HG02798 (cell line): ENCODE results near the gene AP3S2.
"Not testable (repeated sequence)": the region's sequence is repeated elsewhere in the genome, so short reads cannot be mapped to it uniquely, and the experiment has no call there.

ENCODE experiments used
- ATAC-seq: cut with Tn5 transposase; IDR thresholded peaks from one replicate; pipeline ENCODE4 v1.9.1; 2021; ENCODE audit warnings: mild to moderate bottlenecking; ENCODE audit not compliant: unreplicated experiment, poor library complexity

AP3S2 gene

DNA sequence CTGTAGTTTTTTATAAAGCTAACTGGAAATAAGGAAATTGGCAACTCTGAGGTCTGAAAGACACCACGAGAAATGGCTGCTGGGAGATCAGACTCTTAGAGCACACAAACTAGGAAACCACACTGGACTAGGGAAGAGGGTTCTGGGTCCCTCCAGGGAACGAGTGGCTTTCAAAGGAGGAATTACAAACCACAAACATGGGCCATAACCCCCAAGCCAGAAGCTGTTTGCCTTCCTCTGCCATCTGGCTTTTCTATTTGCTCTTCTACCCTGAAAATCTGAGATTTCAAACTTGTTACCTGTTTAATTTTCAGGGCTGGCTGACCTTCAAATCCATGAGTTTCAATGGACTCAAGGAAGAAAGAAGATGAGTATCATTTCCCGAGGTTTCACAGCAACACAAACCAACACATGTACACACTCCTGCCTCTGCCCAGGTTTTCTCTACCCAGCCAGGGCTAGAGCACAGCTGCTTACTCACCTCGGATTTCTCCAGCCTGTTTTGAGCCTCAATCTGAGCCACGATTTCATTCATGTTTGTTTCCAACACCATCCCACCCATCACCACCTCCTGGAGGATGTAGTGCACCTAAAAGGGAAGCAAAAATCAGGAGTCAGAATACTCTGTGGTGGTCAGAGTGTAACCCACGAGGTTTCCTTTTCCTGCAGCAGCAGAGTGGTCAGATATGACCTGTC lies 56.5 kb downstream of the AP3S2 start:
- ATAC-seq, result no peak

DNA sequence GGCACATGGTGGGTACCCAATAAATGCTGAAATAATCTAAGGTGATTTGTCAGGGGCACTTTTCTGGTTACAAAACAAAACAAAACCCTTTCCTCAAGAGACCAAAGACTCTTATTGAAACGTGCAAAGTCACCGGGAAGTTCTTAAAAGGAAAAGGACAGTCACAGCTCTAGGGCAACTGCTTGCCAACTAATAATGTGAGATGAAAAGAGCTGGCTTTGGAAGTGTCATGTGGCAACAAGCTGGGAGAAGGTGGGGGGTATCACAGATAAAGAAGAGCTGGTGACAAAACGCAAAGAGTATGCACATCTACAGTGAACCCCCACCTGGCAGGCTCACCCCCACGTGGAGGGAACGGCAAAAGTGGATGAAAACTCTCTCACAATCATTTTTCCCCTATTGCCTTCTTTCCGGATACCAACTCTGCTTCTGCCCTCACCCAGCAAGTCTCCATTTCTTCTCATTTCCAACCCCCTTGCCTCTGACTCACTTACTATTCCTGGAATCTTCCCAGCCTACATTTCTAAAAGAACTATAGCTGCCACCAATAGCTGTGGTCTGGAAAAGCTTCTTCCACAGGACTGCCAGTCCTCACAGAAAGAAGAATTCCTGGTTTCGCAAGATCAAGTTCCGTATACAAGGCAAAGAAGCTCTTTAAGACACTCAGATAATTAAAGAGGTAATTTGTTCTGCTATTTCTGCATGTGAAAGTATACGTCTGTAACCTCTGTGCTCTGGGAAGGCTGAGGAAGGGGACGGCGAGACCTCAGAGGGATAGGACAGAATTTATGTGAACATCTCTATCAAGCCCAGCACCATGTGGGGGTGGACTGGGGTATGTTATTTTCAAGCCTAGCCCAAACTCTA lies 57.3 kb downstream of the AP3S2 start:
- no peak for ATAC-seq

DNA sequence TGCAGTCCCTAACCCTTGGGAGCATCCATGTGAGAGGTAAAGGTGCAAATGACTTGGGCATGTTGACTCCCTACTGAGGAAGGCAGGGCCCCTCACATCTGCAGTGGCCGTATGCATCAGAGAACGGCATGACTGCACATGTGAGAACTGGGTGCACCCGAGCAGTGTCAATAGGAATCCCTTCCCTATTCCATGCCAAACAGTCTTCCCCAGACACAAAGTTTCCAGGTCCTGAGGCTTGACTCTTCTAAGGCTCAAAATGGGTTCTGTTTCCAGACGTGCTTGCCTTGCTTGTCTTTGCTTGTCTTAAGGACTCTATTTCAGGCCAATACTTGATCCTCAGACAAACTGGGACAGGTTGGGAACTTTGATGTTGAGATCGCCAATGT lies 58.6 kb downstream of the AP3S2 start:
- no peak for ATAC-seq

DNA sequence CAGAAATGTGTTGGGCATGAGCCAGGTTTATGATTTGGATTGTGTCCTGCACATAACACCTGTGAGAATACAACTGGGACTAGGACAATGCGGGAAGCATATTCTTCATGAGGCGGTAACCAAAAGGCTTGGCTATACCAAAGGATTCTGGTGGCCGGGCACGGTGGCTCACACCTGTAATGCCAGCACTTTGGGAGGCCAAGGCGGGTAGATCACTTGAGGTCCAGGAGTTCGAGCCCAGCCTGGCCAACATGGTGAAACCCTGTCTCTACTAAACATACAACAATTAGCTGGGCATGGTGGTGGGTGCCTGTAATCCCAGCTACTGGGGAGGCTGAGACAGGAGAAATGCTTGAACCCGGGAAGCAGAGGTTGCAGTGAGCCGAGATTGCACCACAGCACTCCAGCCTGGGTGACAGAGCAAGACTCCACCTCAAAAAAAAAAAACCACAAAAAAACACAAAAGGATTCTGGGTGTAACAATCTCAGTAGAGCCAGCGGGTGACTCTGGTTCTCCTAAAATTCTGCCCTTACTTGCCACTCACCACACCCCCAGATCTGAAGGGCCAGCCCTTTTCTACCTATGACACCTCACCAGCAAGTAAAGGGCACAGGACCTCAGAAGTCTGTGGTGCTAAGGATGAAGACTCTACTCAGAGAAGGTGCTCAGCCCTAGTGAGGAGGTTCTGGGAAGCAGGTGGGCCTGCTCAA lies 59.2 kb downstream of the AP3S2 start:
- not testable (repeated sequence) for ATAC-seq

DNA sequence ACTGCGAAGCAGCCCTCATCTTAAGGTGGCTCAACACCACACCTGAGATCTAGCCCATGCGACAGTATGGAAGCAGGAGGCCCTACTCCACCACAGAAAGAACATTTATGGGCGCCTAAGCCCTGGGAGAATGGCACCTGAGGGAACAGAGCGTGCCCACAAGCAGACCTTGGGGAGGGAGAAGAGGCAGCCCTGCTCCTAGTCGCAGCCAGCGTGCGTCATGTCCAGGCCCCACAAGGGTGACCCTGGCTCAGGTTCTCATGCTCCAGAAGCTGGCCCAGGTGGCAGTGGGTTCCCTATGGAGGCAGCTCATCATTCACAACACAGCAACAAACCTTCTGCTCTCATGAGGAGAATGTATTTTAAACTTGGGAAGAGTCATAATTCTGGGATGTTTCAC lies 59.8 kb downstream of the AP3S2 start:
- no peak for ATAC-seq

DNA sequence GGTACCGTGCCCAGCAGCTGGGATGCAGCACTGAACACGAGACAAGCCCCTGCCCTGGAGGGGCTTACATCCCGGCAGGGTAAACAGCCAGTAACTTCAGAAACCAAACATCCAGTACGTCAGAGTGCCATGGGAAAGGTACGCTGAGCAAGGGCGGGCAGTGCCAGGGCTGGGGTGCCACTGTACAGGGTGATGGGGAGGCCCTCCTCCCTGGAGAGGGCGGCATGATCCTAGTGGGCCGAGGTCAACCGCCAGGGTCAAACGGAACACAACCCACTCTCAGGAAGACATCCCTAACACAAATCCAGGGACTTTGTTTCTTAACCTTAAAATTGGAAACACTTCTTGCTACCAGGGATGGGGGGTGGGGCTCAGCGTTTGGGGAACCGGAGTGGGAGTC lies 63.2 kb downstream of the AP3S2 start:
- ATAC-seq, result no peak

DNA sequence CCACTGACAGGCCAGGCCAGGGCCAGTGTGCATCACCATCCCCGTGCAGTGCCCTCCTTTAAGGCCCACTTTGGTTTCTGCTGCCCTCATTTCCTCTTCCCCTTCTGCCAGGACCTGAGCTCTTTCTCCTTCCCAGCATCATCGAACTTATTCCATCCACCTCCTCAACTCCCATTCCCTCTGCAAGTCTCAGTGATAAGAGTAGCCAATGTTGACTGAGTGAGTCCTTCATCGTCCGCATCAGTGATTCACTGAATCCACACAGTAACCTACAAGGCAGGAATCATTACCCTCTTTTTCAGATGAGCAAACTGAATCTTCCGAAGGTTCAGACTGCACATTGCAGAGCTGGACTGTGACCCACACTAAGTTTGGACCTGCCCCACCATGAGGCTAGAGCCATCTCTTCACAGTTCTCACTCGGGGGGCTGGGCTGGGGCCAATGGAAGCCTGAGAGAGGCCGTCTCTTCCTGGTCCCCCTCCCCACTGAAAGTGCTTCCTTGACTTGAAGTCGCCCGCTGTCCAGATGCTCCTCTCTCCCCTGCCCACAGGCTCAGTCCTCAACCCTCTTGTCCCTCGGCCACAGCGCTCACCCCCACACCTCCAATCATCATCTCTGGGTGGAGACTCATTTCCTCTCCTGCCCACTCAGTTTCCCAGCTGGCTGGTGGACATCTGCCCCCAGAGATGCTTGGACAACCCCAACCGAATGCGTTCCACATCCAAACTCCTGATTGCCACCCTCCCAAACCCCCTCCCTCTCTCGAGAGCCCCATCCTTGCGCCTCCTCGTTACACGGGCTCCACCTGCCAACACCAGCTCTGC lies 64.0 kb downstream of the AP3S2 start:
- no peak for ATAC-seq

DNA sequence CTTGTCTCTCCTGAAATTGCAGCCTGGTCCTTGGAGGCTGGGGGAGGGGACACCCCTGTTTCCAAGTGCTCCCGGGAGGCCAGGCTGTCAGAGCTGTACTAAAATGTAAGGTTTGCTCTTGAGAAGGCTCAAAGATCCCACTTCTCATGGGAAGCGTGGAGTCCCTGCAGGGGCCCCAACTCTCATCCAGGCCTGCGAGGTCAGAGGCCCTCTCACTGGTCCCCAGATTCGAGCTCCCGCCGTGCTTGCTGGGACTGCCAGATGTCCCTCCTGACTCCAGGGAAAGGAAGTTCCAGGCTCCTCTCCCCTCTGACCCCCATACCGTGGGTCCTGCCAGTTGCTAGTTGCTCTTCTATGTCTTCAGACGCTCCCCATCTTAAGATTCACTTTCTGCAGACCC lies 64.6 kb downstream of the AP3S2 start:
- no peak for ATAC-seq

DNA sequence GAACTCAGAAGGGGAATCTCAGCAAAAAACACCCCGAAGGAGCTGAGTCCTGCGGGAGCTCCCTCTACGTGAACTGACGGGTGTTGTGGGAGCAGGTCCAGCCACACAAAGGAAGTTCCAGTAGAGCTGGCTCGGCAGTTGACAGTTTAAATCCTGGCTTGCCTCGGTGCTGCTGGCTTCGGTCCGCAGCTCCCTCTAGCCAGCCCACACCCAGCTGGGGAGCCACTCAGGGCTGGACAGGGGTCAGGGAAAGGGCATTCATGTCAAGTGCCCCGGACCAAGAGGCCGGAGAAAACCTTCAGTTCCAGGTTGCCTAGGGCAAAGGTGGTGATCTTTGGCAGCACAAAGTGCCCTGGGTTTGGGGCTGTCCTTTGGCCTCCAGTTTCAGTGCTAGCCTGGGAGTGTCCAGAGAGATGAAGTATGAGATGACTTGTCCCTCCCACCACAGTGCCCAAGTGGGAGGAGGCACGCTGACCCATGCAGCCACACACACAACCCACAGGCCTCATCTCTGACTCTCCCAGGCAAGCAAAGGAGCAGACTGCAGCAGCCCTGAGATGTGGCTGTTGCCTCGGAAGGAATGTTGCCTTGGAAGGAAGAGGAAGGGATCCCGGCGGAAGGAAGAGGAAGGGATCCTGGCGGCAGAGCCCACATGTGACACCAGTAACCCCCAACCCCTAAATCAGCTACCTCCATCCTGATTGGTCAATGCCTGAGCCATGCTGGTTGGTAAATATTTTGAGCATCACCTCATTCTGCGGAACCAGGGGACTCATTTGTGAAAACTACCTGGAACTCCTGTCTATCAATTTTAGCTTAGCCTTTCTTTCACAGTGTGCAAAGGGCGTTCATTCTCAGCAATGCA lies 65.3 kb downstream of the AP3S2 start:
- ATAC-seq, result no peak

DNA sequence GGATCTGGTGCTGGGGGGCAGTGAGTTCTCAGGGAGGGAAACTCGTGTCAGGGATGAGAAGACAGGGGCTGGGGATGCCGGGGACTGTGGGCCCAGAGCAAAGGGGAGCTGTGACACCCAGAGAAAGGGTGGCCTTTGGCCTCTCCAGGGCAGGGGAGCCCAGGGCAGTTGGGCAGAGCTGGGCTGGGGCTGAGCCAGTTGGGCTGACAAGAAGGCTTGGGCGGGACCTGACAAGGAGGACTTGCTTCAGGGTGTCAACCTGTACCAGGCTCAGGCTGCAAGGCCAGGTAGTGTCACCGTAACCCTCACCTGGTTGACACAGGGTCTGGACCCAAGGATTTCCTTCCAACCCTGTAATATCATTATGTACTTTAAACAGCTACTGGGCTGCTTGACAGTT lies 66.0 kb downstream of the AP3S2 start:
- ATAC-seq, result no peak

DNA sequence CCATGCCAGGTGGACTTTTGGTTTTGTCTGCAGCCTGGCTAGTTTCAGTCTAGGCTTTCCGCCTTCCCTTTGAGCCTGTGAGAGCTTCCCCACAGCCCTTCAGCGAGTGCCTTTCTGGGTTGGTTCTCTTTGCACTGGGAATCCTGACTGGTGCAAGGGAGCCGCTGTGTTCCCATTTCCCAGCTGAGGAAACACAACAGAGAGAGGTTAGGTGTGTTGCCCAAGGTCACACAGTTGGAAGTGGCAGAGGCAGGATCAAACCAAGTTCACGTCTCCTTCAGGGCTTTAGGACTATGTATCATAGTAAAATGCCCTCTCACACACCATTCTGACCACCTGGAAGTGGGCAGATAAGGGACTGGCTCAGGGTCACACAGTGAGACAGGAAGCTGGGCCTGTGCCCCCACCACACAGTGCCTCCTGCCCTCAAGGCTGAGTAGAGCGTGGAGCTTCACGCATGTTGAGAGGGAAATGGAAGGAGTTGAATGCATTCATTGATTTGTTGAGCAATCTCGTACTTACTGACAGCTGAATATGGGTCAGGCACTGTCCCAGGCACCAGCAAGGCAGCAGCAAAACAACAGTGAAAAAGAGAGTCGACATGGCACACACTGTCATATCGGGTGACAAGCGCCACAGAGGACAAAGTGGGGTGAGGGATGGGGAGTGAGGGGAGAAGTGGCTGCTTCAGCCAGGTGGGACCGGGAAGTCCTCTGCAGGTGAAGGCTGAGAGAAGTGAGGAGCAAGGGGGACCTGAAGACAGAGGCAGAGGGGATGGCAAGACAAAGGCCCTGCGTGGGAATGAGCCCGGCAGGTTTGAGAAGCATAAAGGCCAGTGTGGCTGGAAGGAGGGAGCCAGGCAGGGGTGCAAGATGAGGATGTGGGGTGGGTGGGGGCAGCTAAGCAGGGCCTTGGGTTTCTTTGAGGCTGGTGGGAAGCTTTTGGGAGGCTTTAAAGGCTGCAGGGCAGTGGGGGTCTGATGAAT lies 66.8 kb downstream of the AP3S2 start:
- no peak for ATAC-seq

DNA sequence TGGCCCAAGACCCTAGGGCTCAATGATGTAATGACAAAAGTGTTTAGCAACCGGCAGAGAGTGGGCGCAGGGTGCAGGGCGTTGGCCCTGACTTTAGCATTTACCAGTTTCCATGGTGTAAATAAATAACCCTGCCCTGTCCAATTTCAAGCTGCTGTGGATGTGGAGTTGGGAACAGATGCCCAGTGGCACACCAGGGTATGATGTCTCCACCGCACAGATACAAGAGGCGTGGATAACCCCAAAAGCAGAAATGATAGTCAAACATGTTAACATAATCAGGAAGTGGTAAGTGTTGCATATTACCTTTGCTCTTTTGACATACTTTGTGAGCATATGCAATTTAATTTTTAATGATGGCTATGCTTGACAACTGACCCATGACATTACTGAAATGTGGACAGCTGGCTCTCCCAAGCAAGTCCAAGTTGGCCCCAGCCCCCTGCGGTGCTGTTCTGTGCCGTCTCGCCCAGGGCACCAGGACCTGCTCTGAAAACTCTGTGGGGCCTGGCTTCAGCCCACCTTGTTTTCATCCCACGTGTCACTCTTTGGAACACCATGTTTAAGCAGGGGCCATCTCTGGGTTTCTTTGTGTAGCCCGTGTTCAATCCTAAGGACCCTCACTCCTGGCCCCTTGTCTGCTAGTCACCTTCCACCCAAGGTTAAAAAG lies 68.4 kb downstream of the AP3S2 start:
- ATAC-seq, result no peak

DNA sequence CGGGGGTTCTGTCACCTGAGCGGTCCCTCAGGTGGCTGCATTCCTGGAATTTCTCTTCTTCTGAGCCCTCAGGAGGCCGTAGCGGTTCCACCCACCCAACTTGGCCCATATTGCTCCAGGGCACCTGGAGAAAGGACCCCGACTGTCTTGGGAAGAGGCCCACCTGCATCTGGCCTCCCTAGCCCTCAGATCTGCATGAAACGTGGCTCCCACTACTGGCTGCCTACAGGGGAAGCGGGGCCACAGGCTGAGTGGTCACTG lies 69.3 kb downstream of the AP3S2 start:
- ATAC-seq, result no peak

DNA sequence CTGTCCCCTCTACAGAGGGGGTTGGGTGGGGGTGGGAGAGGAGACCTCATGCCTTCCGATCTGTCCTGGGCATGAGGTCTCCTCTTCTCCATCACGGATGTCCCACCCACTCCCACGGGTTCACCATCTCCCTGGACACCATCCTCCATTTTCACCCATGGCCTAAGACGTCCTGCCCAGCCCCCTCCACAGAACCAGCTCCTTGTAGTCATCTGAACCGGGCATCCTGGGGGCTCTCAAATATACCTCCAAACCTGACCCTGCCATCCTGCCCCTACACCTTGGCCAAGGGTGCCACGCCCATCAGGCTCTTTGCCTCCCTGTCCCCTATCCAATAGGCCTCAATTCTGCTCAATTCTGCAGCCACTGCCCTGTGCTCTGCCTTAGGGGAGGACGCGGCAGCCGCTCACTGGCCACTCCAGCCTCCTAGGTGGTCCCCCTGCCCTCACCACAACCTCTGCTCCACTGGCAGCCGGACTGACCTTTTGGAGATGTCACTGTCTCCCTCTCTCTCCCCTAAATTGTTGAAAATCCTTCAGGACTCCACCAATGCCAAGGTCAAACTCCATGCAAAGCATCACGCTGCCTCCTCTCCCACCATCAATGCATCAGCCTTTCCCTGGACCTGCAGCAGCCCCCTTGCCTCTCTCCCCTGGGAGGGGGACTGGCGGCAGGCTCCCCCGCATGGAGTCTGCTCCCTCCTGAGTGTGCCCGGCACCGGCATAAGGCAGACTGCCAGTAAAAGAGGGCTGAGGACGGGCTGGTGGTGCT lies 69.8 kb downstream of the AP3S2 start:
- ATAC-seq, result no peak

DNA sequence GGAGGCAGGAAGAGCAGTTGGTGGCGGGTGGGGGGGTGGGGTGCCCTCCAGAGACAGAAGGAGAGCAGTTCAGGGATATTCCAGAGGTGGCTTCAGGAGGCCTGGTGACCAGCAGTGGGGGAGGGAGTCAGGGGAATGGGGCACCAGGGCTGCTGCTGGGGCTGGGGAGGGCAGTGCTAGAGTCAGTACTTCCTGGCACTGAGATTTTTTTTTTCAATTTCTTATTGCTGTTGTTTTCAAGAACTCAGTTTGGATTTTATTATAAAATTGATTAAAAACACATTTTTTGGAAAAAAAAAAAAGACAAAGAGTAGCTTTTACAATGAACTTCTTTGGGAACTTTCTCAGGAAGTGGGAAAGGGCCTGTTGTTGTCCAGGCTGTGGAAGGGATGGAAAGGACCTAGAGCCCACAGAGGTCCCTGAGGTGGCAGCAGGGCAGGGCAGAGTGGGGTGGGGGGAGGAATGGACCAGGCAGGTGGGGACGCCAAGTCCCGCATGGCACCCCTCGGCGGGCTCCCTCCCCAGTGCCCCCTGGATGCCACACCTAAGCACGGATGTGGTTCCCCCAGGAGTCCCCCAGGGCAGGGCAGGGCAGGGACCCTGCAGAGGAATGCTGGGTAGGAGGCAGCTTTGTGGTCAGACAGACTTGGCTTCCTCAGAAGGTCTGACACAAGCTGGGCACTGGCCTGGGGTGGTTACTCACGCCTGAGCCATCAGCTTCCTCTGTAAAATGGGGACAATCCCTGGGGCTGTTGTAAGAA lies 70.7 kb downstream of the AP3S2 start:
- ATAC-seq, result no peak

DNA sequence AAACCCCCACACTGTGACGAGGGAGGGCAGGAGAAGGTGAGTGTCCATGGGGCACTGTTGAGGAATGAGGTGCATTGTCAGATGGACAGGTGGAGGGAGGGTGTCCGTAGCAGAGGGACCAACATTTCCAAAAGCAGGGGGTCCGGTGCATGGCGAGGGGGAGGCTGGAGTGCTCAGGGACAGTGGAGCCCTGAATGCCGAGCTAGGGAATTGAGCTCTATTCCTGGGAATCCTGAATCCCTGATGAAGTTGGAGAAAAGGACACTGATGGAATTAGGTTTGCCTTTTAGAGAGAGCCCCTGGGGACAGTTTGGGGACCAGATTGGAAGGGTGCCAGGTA lies 71.2 kb downstream of the AP3S2 start:
- no peak for ATAC-seq

DNA sequence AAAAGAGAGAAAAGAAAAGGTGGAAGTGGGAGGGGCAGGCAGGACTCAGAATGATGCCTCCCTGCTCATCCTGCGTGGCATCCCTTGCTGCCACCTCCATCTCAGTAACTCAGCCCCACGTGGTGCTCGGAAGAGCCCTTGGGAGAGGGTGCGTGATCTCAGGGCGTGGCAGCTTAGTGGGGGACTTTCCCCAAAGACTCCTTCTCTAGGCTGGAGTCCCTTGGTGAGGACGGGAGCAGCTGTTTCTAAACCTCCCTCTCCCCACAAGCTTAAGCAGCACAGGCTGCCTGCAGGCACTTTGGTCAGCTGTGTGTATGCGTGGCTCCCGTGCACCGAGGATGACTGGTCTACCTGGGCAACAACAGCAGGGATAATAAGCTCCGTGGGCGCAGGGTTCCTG lies 71.8 kb downstream of the AP3S2 start:
- ATAC-seq, result no peak
